GM19239 (cell line): ENCODE results near the gene RAB1A.

Experiments used
- DNase-seq: peaks from one replicate; pipeline ENCODE4 v3.0.0; 2011; ENCODE audit warnings: low spot score; ENCODE audit not compliant: insufficient read length
- FAIRE-seq: peaks from 2 replicates; lab custom pipeline; 2011; peaks lifted over from hg19 to GRCh38; lab: Jason Lieb, UNC

Gene RAB1A

DNA sequence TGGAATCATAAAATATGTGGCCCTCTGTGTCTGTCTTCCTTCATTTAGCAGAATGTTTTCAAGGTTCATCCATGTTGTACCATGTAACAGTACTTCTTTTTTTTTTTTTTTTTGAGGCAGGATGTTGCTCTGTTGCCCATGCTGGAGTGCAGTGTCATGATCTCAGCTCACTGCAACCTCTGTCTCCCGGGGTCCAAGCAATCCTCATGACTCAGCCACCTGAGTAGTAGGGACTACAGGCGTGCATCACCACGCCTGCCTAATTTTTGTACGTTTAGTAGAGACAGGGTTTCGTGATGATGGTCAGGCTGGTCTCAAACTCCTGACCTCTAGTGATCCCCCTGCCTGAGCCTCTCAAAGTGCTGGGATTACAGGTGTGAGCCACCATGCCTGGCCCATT is 31.2 kb downstream of the RAB1A start:
- no peak for FAIRE-seq
- no peak for DNase-seq

DNA sequence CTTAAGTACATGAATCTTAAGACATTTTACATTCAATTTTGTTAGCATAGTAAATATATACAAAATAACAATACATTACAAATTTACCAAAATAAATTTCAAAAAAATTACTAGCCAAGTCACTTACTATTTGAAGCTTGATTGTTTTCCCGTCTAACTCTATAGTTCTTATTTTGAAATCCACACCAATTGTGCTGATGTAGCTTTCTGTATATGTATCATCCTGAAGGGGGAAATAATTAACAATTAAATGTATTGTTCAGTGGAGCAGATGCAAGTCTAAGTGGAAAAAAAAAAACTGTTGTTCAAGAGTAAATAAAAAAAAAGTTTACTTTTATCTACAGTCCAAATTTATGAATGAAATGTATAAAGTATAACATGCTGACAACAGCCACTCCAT is 32.1 kb downstream of the RAB1A start:
- DNase-seq (no peak), FAIRE-seq (no peak)

DNA sequence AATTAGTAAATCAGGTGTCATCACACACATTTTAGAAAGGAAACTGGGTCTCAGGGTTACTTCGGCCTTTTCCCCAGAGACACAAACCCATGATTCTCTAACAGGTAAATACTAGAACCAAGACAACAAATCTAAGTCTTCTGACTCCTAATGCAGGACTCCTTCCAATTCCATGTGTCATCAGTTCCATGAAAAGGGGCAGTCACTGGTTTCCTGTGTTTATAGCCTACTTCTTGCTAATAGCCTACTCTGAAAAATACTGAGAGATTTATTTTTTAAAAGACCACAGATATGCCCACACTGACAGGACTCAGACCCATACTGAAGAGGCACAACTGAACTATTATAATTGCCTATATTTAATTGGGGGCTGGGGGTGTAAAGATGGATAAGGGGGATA is 33.0 kb downstream of the RAB1A start:
- DNase-seq: no peak
- peak; percentile 21 for FAIRE-seq

DNA sequence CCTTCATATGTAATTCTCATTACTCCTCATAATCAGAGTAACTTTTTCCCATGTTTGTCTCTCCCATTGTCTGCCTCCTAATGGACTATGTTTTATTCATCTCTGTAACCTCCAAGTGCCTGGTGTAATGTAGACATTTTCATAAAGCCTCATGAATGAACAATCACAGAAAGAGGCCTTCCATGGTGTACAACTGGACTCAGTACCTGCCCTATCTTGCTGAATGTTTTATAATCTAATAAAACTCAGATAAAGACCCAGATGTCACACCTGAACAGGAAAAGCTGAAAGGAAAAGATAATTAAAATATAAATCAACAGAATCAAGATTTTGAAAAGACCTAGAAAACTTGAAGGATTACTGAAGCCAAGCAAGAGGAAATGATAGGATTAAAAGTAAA is 36.7 kb downstream of the RAB1A start:
- no peak for FAIRE-seq

DNA sequence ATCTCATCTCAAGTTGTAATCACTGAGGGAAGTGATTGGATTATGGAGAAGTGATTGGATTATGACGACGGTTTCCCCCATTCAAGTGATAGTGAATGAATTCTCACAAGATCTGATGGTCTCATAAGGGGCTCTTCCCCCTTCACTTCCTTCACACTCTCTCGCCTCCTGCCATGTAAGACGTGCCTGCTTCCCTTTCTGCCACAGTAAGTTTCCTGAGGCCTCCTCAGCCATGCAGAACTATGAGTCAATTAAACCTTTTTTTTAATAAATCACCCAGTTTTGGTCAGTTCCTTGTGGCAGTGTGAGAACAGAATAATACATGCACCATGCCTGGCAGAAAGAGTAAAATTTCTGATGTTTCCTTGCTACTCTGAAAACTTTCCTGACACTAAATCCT is 37.1 kb downstream of the RAB1A start:
- DNase-seq (no peak), FAIRE-seq (no peak)

More for the DNA sequence above, 36.7 kb downstream of the RAB1A start:
- DNase-seq: no peak

DNA sequence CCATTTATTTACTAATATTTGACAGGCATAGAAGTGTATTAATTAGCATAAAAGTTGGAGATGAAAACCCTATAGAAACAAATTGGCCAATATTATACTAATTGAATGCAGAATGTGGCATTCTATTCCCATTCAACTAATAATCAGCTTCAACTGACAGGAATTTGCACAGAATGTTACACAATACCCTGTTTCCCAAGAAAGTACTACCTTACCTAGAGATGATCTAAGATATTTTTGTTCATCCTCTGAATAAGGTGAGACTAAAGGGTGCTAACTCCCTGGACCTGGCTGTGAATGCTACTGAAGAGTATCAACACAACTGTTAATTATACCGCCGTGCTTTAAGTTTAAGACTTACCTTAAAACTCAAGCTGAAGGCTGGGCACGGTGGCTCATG is 44.8 kb downstream of the RAB1A start:
- no peak for FAIRE-seq
- no peak for DNase-seq

DNA sequence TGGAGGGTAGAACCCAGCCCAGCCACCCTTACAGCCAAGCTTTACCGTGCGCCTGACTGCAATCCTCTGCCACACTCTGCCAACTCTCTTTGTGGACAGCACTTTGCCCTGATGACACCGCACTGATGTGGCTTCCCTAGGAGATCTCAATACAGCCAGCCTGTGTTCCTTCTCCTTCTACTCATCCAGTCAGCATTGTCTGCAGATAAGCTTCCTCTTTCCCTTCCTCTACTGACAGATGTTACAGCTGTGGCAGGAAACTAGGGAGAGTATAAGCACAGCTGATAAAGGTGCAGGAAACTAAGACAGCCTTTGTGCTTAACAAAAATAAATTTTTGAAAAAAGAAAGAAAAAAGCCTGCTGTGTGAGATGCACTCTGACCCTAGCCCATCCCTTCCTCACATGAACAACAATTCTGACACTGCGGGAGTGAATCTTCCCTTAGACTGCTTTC is 48.6 kb downstream of the RAB1A start:
- no peak for DNase-seq
- FAIRE-seq: no peak

DNA sequence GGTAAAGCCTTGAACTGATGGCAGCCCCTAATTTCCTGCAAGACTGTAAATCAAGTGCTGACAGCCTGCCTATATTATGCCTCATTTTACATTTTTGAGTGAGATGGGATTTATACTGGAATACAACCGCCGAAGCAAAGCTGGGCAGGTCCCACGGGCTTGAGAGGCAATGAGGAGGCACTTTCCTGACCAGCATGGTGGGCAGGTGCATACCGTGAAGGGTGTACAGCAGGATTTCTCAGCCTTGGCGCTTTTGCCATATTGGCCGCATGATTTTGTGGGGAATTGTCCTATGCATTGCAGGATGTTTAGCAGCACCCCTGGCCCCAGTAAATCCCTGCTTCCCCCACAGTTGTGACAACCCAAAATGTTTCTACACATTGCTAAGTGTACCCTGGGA is 50.9 kb downstream of the RAB1A start:
- no peak for FAIRE-seq
- DNase-seq: no peak

DNA sequence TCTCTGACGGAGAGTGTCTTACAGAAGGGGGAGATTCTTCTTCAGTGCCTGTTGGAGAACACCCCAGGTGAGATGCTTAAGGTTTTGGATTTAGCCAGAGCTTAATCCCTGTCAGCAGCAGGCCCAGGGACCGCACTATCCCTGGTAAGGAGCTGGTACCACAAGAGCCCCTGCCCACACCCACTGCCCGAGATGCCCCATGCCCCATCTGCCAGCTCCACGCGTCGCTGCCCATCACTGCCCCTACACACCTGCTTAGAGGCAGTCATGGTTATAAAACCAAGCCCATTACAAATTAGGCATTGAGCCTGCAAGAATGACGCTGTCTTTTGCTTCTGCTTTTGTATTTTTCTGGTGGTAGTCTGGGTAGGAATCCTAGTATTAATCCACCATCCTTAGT is 52.0 kb downstream of the RAB1A start:
- FAIRE-seq: no peak
- DNase-seq: no peak

DNA sequence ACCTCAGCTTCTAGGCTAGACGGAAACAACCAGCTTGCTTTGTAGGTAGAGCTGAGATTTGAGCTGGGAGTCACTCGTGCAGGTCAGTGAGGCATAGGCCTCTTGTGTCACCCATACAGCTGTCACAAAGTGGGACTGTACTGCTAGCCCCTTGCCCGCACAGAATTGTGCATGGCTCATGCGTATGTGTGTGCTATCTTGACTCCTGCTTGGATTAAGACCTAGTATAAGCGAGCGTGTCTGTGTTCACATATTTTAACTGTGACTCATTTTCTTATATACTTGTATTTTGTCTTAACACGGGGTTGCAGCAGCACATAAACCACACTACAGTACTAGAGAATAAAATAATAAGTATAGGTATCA is 53.6 kb downstream of the RAB1A start:
- no peak for DNase-seq
- no peak for FAIRE-seq

DNA sequence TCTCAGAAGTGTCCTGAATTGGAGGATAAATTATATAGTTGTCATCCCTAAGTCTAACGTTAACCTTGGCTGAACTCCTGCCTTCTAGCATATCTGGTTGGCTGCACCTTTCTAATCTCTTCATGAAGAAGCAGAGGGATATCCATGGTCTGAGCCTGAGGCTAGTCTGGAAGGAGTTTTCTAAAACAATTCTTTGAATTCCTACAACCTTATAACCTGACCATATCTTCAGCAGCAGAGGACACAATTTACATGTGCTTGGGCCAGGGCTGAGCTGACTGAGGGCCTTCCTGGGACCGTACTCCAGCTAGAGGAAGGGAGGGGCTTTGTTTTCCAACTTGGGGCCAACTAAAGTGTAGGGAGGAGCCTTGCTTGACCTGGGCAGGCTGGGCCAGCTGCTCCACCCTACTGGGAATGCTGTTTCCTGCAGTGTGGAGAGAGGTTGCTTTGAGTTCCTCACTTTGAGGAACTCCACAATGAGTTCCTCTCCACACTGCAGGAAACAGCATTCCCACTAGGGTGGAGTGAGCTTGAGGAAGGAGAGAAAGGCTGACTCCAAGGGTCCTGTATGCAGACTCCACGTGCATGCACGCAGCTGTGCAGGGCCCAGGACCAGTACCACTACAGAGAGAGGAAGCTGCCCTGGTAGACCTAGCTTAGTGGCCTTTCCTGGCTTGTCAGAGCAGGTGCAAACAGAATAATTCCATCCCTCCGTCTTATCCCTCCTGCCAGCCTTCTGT is 54.1 kb downstream of the RAB1A start:
- FAIRE-seq (no peak), DNase-seq (no peak)

DNA sequence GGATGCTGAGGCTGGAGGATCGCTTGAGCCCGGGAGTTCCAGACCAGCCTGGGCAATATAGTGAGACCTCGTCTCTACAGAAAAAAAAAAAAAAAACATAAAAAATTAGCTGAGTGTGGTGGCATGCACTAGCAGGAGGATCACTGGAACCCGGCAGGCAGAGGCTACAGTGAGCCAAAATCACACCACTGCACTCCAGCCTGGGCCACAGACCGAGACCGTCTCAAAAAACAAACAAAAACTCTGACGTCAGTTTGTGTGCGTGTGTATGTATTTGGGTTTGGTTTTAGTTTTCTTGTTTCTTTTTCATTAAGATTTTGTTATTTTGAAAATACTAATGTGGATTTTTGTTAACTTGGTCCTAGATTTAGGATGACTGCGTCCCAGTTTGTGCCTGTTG is 54.7 kb downstream of the RAB1A start:
- FAIRE-seq (no peak), DNase-seq (no peak)

DNA sequence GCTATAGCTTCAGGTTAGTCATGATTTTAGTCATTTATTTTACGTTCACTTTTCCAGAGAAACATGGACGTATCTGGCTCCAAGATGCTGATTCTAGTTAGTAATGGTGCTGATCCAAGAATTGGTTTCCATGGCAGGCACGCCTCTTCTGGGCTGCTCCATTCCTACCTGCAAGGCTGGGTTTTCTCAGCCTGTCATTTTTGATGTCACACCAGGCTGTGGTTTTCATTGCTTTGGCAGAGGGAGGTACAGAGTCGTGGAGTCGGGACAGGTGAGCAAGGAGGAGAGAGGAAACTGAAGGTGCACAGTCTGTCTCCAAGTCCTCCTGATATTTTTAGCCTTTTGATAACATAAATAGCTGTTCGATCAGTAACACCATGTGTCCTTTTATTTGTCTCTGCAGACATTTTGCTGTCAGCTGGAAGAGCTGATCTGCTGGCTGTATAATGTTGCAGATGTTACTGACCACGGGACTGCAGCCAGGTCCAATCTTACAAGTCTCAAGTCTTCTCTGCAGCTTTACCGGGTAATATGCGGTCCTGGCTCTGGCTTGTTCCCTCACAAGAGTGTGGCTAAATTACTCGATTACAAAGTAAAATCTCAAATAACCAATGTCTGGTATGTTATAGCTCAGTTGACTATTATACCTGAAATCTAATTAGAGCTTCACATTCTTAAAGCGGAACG is 55.9 kb downstream of the RAB1A start:
- no peak for FAIRE-seq
- no peak for DNase-seq

DNA sequence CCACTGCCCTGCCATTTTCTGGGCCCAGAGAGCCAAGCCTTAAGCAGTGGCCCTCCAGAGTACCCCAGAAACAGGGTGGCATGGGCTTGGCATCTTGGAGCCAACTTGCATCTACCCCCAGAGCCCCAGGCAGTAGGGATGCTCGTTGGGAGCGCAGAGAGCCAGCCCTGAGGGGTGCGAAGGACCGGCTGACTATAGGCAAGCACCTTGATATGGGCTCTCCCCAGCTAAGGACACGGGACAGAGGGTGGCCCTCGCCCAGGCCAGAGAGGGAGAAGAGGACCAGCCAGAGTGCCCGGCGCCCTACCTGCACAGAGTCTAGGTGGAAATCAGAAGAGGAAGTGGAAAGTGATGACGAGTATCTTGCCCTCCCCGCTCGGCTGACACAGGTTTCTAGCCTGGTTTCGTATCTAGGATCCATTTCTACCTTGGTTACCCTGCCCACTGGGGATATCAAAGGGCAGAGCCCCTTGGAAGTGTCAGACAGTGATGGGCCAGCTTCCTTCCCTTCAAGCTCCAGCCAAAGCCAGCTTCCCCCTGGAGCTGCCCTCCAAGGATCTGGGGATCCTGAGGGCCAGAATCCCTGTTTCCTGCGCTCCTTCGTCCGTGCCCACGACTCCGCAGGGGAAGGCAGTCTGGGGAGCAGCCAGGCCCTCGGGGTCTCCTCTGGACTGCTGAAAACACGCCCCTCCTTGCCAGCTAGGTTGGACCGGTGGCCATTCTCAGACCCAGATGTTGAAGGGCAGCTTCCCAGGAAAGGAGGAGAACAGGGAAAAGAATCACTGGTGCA is 57.5 kb downstream of the RAB1A start:
- DNase-seq (no peak), FAIRE-seq (no peak)

DNA sequence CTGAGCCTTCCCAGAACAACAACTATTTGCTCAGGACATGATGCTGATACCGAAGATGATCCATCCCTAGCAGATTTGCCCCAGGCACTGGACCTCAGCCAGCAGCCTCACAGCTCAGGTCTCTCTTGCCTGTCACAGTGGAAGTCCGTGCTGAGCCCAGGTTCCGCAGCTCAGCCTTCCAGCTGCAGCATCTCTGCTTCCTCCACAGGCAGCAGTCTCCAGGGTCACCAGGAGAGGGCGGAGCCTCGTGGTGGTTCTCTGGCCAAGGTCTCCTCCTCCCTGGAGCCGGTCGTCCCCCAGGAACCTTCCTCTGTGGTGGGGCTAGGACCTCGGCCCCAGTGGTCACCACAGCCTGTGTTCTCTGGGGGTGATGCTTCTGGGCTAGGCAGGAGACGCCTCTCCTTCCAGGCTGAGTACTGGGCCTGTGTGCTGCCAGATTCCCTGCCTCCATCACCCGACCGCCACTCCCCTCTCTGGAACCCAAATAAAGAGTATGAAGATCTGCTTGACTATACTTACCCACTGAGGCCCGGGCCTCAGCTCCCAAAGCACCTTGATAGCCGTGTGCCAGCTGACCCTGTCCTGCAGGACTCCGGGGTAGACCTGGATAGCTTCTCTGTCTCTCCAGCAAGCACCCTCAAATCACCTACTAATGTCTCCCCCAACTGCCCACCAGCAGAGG is 58.3 kb downstream of the RAB1A start:
- no peak for FAIRE-seq
- no peak for DNase-seq

DNA sequence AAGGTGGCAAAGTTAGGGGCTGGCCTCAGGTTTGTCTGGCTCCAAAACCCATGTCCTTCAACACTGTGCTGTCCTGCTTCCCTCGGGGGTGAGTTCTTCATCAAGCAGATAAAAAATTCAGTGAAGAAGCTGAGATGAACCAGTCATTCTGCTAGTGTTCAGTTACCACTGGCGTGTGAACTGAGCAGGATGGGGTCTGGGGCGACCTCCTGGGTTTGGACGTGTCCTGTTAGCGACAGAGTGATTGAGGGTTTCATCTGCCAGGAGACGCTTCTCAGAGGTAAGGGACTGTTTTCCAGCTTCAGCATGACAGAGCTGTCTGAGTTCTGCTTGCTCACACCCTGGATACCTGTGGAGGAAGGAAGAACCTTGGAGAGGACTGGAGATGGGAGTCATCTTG is 59.0 kb downstream of the RAB1A start:
- DNase-seq (no peak), FAIRE-seq (no peak)

DNA sequence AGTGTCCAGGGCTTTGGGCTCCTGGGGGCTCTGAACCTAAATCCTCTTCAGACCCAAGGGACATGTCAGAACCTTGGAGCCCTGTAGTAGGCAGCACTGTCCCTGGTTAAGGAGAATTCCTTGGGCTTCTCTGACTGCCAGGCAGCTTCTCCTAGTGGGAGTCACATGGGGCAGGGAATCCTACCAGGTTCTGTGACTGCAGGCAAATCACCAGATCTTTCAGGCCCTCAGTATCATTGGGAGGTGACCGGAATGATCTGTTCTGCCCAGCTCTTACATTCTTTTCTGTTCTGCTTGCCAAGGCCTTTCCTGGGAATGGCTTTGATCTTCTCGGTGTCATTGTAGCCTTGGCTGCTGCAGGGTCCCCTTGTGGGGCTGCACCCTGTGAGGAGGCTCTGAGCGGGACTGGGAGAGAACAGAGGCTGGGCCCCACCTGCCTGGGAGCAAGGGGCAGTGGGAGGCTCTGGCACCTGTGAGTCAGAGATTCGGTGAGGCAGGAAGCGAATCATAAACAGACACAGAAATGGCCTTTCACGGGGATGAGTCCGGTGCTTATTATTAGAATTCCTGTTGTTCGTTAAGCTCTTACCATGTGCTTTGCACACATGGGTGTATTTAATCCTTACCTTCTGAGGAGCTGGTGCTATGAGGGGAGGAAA is 59.6 kb downstream of the RAB1A start:
- DNase-seq (no peak), FAIRE-seq (no peak)

DNA sequence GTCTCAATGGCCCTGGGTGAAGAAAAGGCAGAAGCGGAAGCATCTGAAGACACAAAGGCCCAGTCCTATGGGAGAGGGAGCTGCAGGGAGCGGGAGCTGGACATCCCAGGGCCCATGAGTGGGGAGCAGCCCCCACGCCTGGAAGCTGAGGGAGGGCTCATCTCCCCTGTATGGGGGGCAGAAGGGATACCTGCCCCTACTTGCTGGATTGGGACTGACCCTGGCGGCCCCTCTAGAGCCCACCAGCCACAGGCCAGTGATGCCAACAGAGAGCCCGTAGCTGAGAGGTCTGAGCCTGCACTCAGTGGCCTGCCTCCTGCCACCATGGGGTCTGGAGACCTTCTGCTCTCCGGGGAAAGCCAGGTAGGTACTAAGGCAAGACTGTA is 60.5 kb downstream of the RAB1A start:
- DNase-seq (no peak), FAIRE-seq (no peak)

DNA sequence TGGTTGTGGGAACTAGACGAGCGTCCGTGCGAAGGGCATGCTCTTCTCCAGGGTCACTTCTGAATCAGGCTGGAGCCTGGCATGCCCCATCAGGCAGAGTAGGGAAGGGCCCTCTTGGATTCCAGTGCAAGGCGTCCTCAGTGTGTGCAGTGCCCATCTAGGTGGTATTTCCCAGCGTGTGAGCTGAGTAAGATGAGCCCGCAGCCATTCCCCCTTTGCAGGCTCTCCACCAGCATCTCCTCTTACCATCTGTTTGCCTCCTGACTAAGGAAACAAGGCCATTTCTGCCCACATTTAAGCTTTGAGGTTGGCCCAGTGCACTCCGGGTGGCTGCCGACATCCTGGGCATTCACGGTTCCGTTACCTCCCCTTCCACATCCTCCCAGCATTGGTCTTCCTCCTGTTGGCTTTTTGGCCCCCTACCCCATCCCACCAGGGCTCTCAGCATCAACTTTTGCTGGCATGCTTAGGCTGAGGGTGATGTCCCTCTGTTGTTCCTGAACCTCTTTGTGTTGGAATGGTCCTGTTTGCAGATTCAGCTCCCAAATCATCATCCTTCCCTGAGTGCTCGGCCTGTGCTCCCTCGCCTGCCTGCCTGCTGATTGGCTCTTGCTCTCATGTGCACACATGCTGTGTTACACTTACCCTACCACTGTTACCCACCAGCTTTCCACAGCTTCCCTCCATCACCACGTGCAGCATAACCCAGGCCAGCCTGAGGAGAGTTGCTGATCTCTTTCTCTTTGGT is 61.9 kb downstream of the RAB1A start:
- DNase-seq (no peak), FAIRE-seq (no peak)
